SIG-M5 (cell line): ENCODE data around the gene N4BP3.

Experiments
- DNase-seq: peaks from one replicate; lab custom pipeline; 2025; lab: John Stamatoyannopoulos, UW

N4BP3 gene

DNA sequence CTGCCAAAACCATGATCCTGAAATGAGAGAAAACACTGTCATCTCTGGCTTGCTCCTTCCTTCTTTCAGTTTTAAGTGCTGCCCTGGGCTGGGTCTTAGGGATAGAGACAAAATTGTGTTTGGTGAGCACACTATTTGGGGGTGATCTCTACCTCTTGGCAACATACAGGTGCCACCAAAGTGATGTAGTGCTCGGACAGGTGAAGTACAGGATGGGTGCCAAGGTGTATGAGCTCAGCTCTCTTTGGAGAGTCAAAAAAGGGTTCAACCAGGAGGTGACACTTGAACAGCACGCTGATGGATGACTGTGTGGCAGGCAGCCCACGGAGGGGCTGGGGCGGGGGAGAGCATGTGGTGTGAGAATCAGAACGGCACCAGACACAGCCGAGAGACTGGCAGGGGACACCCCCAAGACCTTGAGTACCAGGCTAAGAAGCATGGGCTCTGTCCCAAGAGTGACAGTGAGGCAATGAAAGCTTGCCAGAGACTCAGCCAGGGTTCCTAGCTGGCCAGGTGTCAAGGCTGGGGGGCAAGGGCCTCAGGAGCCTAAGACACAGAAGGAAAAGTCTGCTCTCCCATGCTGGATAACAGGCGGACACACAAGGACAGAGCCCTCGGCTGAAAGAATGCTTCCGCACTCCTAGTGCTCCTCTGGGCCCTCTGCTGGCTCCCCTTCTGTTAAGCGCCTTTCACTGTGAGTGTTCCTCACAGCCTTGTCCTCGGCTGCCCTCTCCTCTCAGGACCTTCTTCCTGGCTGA is 37.8 kb downstream of the N4BP3 start:
- no peak for DNase-seq

DNA sequence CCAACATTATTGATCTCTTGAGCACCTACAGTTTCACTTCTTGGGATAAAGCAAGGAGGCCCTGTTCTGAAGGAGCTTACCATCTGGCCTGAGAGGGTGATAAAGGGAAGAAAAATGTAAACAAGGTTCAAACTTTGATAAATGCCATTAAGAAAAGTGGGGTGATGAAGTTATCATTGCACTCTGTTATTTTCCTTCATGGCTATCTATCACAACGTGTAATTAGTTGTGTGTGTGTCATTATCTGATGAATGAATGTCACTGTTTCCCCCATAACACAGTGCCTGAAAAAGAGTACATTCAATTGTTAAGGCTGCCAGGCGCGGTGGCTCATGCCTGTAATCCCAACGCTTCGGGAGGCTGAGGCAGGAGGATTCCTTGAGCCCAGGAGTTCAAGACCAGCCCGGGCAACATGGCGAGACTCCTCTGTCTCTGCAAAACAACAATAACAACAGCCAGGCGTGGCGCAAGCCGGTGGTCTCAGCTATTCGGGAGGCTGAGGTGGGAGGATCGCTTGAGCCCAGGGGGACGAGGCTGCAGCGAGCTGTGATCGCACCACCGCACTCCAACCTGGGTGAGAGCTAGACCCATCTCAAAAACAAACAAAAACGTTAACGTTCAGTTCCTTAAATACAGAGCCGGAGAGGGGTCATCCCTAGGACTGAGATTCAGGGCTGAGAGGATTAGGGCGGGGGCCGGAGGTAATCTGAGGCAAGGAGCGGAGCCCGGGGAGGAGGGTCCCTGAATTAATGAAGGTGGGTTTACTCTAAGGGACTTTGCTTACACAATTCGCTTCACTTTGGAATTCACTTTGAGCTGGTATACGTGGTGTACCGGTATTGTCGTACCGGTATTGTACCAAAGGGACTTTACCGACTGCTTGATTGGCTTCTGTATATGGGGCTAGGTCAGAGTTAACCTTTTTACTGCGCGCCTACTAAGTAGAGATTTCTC is 39.4 kb downstream of the N4BP3 start:
- no peak for DNase-seq

DNA sequence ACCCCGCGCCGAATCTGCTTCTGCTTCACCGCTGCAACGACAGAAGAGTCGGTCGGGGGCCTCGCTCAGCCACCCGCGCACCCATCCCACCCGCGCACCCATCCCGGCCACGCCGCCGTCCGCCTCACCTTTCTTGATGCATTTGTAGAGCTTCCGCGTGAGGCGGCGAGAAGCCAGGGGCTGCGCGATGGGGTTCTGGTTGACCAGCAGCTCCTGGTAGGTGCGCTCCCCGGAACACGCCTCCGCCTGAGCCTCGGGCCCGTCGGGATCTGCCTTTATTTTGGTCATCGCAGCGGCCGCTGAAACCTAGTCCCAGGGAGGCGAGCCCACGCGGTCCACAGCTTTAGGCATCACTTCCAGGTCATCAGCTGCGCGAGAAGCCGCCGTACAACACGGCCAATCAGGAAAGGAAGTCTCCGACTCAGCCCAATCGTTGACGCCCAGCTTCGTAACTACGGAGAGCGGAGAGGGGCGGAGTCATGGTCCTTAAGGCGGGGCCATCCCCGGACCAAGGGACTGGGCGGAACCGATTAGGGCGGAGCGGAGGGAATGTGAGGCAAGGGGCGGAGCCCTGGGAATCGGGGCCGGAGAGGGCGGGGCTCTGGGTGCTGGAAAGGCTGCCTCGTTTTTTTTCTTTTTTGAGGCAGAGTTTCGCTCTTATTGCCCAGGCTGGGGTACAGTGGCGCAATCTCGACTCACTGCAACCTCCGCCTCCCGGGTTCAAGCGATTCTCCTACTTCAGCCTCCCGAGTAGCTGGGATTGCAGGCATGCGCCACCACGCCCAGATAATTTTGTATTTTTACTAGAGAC is 40.4 kb downstream of the N4BP3 start, which contains the start of gene NHP2:
NHP2 (minus strand) TSS at position 356 of the 811 bp plus-strand sequence; CDS start at position 288, 68 bp downstream.
- peak; percentile 86 for DNase-seq

DNA sequence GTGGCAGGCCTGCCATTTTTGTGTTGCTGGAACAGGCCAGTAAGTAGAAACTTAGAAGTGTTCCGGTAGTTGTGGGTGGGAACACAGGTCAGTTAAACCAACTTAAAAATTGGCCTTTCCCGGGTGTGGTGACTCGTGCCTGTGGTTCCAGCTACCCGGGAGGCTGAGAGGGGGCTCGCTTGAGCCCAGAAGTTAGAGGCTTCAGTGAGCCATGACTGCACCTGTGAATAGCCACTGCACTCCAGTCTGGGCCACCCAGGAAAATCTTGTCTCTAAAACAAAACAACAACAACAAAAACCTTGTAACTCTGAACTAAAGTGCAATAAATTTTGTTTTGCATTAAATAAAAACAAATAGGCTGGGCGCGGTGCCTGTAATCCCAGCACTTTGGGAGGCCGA is 41.7 kb downstream of the N4BP3 start:
- DNase-seq: no peak

DNA sequence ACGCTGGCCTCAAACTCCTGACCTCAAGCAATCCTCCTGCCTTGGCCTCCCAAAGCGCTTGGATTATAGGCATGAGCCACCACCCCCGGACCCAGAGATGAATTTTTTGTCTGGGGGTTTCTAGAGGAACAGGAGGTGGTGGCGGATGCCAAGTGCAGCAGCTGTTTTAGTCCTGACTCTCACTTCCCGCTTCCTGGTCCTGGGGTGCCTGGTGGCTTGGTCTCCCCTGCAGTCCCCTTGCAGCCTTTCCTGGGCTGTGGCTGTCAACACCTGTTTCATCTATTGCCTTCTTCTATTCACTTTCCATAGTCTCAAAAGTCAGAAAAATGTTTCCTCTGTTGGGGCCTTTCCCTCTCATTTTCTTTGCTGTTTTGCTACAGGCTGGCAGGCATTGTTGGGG is 46.8 kb downstream of the N4BP3 start:
- no peak for DNase-seq

DNA sequence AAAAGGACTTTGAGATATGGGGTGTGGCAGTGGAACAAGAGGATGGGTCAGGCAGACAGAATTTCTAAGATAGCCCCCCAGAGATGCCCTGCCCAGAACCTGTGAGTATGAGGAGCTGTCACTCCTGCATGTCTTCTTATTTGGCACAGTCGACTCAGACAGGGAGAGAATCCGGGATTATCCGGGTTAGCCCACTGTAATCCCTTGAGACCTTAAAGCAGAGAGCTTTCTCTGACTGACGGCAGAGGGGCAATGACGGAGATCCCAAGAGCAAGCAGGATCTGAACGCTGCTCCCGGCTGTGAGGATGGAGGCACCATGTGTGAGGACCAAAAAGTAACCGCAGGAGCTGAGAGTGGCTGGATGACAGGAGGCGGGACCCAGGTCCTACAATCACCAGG is 49.1 kb downstream of the N4BP3 start:
- DNase-seq: no peak

DNA sequence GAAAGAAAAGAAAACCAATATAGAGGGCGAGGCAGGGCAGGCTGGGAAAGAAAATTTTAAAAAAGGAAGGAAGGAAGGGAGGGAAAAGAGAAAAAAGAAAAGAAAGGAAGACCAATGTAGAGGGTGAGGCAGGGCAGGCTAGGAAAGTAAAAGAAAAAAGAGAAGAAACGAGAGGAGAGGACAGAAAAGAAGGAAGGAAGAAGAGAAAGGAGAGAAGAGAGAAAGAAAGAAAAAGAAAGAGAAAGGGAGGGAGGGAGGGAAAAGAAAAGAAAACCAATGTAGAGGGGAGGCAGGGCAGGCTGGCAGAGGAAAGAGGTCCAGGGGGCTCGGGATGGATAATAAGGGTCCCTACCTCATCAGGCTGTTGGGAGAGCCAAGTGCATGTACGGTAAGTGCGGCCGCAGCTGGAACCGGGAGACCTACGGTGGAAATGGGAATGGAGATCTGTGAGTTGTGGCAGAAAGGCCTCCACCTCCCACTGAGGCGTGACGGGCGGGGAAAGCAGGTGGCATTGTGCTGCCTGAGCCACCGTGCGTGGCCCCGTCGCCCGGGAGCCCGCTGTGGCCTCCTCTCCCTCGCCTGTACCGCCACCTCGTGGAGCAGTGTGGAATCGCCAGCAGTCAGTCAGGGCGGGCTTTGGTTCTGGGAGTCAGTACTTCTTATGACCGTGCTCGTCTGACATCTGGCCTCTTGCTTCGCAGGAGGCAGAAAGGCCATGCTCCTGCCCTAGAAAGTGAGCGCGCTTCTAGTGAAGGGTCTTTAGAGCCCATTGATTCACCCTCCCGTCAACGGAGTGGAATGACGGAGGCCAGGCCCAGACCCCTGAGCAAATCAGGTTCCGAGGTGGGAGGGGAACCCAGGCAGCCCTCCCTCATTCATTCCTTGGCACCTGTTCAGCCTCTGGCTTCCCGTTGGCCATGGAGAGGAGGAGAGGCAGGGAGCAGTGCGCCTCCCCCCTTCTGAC is 50.7 kb downstream of the N4BP3 start:
- no peak for DNase-seq

DNA sequence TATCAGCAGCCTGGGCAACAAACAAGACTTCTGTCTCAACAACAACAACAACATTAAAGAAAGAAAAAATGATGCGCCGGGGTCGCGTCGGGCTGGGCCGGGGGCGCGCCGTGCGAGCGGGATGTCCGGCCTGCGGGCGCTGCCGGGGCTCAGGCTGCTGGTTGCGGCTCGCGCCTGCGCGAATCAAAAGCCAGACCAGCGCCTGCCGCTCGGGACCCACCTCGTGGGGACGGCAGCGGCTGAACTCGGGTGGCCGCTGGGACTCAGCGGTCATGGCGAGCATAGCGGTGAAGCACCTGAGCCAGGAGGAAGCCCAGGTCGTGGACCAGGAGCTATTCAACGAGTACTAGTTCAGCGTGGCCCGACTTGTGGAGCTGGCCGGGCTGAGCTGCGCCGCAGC is 52.2 kb downstream of the N4BP3 start:
- DNase-seq: no peak

DNA sequence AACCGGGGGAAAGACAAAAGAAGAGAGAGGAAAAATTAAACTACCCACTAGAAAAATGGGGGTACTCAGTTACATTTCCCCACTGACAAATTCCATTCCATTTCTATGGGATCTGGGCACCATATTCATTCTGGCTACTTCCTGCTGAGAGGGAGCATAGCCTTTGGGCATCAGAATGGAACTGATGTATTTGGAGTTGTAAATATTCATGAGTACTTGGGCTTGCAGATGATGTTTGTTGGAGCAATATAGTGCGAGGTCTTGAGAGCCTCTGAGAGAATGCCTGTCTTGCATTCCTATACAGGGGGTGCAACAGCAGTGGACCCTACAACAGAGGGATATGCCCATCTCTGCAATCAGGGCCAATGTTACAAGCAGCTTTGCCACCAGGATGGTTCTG is 57.1 kb downstream of the N4BP3 start:
- DNase-seq: no peak

DNA sequence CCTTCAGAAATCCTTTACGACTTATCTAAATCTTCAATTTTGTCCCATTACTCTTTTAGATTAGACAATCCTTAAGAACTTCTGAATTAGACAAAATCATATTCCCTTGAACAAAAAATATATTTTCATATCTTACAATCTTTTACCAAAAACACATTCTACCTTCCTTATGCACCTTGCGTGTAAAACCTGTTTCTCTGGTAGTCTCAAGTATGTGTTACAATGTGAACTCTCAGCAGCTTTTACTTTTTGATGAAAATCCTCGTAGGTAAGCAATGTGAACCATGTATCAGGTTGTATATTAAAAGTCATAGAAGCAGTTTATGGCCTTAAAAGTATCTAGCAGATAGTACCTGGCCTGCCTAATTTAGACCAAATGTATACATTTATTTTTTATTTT is 61.1 kb downstream of the N4BP3 start:
- DNase-seq: no peak
